ENCODE measurements around the gene YWHAH. TPM values are rescaled to one million over a fixed set of nuclear protein-coding genes. Genes with fewer than 3 reads are reported as not detected.

The YWHAH gene
- total RNA-seq, 2 donors from 2014 or later = 62.6 to 77.8 TPM

- ATAC-seq = no peak
- no peak overlapping the region for H3K27ac ChIP-seq
- no peak for DNase-seq
- peaks cover 5% of the 10 kb centered on the region for H3K4me1 ChIP-seq
- TF ChIP-seq POLR2A (IDR thresholded peaks at IDR 0.05) (no peak), CTCF (IDR thresholded peaks at IDR 0.05) (no peak)
- H3K4me3 ChIP-seq = no peak overlapping the region
- no peaks in the 10 kb centered on the region for H3K9me3 ChIP-seq
- no peaks in the 10 kb centered on the region for H3K27me3 ChIP-seq
- intact Hi-C loops (cut with DNase I) = no loop called here
- WGBS, 2 donors = 78 to 85% methylated on average over 4 of the region's 4 CpGs
- no peaks in the 10 kb centered on the region for H3K36me3 ChIP-seq (replicated peaks in 1 of 2; ENCODE audit: insufficient read depth in 1 of 2, low read depth in 2 of 2)
These were observed 46.9 kb downstream of the YWHAH start for GRCh38 chr22:31991102-31991839.

- no peak overlapping the region for H3K27ac ChIP-seq
- no peak overlapping the region for H3K4me3 ChIP-seq
- DNase-seq (no peak), ATAC-seq (no peak)
- no peaks in the 10 kb centered on the region for H3K36me3 ChIP-seq (replicated peaks in 1 of 2; ENCODE audit: insufficient read depth in 1 of 2, low read depth in 2 of 2)
- TF ChIP-seq CTCF (IDR thresholded peaks at IDR 0.05) = no peak
- TF ChIP-seq POLR2A (IDR thresholded peaks at IDR 0.05) = no peak
- peaks cover 5% of the 10 kb centered on the region for H3K4me1 ChIP-seq
- 63 to 73% methylated on average over 3 of the region's 3 CpGs for WGBS, 2 donors
- intact Hi-C loops (cut with DNase I) = no loop called here
- H3K9me3 ChIP-seq = no peaks in the 10 kb centered on the region
- H3K27me3 ChIP-seq = no peaks in the 10 kb centered on the region
These were observed 50.7 kb downstream of the YWHAH start for GRCh38 chr22:31995046-31995445.

- TF ChIP-seq POLR2A (IDR thresholded peaks at IDR 0.05) (no peak), CTCF (IDR thresholded peaks at IDR 0.05) (no peak)
- Histone ChIP-seq H3K4me1 (peaks cover 3% of the 10 kb centered on the region), H3K27ac (no peak overlapping the region), H3K27me3 (no peaks in the 10 kb centered on the region), H3K36me3 (replicated peaks in 1 of 2; ENCODE audit: insufficient read depth in 1 of 2, low read depth in 2 of 2) (no peaks in the 10 kb centered on the region), H3K4me3 (no peak overlapping the region), H3K9me3 (no peaks in the 10 kb centered on the region)
- ATAC-seq (no peak), DNase-seq (no peak)
- WGBS, 2 donors = 40 to 51% methylated on average over 3 of the region's 3 CpGs
- intact Hi-C loops (cut with DNase I) = no loop called here
These were observed 51.5 kb downstream of the YWHAH start for GRCh38 chr22:31995807-31996206.

DNA sequence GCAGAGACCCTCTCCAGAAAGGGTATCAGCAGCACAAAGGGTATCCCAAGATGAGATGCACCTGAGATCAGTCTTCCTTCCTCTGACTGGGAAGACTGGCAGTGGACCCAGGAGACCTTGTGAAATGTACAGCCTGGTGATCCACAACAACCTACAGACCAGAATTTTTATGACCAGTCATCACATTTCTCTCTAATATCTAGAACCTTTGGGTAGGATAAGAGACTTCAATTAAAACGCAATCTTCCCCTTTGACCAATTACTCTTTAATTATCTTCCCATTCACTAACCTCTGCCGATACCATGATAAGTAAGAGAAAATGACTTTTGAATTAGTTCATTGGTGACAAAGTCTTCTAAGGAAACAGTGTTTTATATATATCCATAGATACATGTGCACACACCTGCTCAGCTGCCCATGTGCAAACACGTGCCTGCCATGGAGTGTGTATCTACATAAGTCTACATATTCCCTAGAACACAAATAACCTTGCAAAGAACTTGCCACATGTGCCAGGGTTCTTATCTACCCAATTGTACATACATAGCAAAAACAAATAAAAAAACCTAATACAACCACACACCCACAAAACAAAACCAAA is 54.5 kb downstream of the YWHAH start:
- Histone ChIP-seq H3K36me3 (replicated peaks in 1 of 2; ENCODE audit: insufficient read depth in 1 of 2, low read depth in 2 of 2) (no peaks in the 10 kb centered on the region), H3K27me3 (no peaks in the 10 kb centered on the region), H3K4me1 (no peaks in the 10 kb centered on the region), H3K9me3 (no peaks in the 10 kb centered on the region), H3K27ac (no peak overlapping the region), H3K4me3 (no peak overlapping the region)
- no peak for ATAC-seq
- intact Hi-C loops (cut with DNase I) = no loop called here
- 69 to 74% methylated on average over 3 of the region's 3 CpGs for WGBS, 2 donors
- TF ChIP-seq CTCF (IDR thresholded peaks at IDR 0.05) (no peak), POLR2A (IDR thresholded peaks at IDR 0.05) (no peak)
- no peak for DNase-seq

GRCh38 chr22:32000181-32000580 is 55.8 kb downstream of the YWHAH start:
- Histone ChIP-seq H3K4me1 (no peaks in the 10 kb centered on the region), H3K27me3 (no peaks in the 10 kb centered on the region), H3K36me3 (replicated peaks in 1 of 2; ENCODE audit: insufficient read depth in 1 of 2, low read depth in 2 of 2) (no peaks in the 10 kb centered on the region), H3K27ac (no peak overlapping the region), H3K4me3 (no peak overlapping the region), H3K9me3 (no peaks in the 10 kb centered on the region)
- ATAC-seq = no peak
- intact Hi-C loops (cut with DNase I) = no loop called here
- WGBS, 2 donors = 65 to 68% methylated on average over 1 of the region's 1 CpG
- DNase-seq = no peak
- no peak for TF ChIP-seq POLR2A (IDR thresholded peaks at IDR 0.05)
- TF ChIP-seq CTCF (IDR thresholded peaks at IDR 0.05) = no peak

All from body of pancreas (tissue), 4 donors.